AG08395 (cell line): ENCODE results near the gene POMT1.

Experiments
- DNase-seq: peaks from one replicate; pipeline ENCODE4 v3.0.0; 2012; ENCODE audit warnings: mixed read lengths, low spot score

The POMT1 gene

DNA sequence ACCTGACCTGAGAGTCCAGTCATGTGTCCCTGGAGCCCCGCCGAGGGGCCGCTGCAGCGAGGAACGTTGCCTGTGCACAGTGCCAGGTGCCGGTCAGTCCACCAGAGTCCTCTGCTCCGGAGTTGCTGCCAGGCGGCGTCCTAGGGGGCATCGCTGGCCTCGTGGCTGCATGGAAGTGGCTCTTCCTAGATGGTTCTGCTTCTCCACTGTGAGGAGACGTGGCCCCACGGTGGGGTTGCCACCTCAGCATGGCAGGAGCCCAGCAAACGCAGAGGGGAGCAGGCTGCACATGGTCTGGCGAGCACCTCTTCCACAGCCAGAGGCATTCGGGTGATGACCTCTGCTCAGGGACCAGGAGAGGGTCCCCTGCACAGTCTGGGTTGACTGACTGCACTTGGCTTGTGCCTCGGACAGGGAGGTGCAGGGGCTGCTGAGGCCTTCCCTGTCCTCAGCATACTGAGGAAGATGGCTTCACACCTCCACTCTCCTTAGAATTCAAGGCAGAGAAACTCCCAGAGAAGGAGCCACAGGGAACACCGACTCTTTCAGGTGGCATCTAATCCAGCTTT, 25.9 kb upstream of the POMT1 start:
- DNase-seq, result no peak

DNA sequence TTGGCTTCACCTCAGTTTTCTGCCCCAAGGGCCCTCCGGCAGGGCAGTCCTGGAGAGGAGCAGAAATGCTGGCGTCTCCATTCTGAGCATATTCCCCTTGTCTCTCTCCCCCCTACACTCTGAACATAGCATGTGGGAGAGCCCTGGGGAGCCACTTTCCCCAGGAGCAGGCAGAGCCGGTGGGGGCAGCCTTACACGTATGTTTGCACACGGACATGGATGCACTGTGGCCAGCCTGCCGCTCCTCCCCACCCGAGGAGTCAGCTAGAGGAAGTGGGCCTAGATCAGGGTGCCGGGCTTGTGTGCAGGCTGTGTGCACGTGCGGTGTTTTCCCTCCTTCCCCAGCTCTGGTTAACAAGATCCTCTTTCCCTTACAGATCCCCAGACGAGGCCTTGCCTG, 25.4 kb upstream of the POMT1 start:
- no peak for DNase-seq

DNA sequence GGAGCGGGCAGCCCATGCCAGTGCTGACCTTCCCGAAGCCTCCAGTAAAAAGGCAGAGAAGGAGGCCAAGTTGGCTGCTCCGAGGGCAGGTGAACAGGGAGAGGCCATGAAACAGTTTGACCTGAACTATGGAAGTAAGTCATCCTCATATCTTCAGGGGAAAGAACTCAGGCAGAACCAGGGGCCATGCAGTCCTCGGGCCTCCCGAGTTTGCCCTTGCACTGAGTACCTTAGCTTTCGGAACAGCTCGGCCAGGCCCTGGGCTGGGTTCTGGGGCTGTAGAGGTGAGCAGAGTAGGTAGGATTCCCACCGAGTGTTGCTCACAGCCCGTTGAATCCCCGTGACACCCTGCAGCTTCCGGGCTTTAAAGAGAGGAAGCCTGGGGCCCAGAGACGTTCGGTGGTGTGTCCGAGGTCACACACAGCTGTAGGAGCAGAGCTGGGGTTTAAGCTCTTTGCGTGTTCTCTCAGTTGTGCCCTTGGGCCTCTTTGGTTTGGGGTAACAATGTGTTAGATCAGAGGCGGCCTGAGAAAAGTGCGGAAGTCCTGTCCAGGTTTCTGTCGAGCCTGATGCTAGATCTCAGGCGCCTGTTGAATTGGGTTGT, 24.8 kb upstream of the POMT1 start:
- DNase-seq, result no peak

DNA sequence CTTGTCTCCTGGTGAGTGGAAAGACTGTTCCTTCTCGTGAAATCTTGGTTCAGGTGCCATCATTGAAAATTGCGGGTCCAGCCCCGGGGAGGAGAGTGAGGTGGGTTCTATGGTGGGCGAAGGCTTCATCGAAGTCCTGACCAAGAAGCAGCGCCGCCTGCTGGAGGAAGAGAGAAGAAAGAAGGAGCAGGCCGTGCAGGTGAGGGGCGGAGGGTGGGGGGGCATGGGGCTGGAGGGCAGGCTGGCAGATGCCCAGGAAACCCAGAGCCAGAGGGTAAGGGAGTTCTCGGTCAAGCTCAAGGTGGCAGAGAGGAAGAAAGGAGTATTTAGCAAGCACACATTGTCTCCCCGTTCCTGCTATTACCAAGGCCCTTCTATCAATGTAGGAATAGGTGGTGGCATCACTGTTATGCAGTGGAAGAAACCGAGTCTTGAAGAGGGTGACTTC, 24.3 kb upstream of the POMT1 start:
- DNase-seq, result no peak

DNA sequence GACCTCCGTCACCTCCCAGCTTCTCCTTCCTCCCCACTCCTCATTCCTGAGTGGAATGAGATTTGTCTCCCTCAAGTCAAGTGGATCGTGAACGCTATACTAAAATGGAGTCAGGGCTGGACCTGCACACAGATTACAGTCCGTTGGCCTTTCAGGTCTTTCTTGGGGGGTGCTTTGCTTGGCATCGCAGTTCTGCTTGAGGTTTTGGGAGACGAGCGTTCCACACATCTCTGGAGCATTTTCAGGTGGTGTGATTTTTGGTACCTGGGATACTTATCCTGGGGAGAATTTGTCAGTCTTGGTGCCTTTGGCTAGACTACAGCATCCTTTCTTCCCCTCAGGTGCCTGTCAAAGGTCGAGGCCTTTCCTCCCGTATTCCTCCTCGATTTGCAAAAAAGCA, 23.8 kb upstream of the POMT1 start:
- no peak for DNase-seq

DNA sequence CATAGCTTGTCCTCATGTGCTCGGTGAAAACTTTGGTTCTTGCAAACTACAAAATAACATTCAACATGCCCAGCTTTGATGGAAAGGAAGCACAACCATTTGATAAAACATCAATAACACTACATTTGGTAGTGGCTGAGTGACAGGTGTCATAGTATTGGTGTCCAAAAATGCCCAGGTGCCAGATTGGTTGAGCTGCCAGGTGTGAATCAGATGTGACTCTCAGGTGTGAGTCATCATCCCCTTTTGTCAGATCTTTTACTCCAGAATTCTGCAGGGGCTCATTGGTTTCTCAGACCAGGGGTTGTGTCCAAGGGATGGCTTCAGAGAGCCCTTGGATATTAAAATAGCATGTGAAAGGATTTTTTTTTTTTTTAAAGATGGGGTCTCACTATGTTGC, 22.5 kb upstream of the POMT1 start:
- no peak for DNase-seq

DNA sequence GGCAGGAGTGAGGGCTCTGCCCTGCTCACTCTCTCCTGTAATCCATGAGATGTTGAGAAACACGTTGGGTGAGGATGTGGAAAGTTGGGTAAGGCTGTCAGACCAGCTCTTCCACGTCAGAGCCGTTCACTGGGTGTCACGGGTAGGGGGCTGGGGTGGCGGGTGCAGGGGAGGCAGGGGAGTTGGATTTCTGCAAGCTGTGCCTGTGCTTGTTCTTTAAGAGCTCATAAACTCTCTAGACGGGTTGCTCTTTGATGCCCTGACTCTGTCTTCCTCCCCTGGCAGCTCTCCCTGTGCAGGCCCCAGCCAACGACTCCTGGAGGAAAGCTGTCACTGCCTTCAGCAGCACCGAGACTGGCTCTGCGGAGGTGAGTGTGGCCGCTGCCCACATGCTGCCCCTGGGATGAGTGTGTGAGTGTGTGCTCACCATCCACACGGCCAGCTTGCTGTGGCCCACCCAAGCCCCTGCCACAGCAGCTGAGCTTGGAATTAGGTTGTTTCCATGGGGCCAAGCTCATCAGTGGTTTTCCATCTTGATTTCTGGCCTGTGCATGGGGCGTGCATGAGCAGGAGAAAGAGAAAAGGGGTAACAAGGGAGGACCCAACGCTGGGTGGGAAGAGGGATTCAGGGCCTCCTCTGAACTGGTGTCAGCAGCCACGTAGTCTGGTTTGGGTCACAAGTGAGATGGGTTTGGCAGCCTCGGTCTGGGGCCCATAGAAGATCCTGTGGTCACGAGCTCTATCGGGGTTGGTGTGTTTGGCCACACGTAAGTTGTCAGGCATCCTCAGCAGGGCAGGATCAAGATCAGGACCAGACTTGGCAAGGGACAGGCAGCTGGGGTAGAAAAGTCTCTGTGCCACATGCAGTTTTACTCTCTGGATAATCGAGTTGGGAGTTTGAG, 21.0 kb upstream of the POMT1 start:
- no peak for DNase-seq

DNA sequence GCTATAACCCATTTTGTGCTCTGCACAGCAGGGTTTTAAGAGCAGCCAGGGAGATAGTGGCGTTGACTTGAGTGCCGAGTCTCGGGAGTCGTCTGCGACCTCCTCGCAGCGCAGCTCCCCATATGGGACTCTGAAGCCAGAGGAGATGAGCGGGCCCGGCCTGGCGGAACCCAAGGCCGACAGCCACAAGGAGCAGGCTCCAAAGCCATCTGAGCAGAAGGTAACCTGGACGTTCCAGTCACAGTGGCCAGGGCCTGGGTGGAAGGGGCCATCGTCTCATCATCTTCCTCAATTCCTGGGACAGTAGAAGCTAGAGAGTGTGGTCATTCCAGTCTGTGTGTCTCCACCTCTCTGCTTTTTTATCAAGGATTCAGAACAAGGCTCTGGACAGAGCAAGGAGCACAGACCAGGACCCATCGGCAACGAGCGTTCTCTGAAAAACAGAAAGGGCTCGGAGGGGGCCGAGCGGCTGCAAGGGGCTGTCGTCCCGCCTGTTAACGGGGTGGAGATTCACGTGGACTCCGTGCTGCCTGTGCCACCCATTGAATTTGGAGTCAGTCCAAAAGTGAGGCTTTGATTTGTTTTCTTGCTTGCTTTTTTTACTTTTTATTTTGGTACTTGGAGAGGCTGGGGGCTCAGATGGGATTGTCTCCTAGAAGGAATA, 20.2 kb upstream of the POMT1 start:
- DNase-seq, result no peak

DNA sequence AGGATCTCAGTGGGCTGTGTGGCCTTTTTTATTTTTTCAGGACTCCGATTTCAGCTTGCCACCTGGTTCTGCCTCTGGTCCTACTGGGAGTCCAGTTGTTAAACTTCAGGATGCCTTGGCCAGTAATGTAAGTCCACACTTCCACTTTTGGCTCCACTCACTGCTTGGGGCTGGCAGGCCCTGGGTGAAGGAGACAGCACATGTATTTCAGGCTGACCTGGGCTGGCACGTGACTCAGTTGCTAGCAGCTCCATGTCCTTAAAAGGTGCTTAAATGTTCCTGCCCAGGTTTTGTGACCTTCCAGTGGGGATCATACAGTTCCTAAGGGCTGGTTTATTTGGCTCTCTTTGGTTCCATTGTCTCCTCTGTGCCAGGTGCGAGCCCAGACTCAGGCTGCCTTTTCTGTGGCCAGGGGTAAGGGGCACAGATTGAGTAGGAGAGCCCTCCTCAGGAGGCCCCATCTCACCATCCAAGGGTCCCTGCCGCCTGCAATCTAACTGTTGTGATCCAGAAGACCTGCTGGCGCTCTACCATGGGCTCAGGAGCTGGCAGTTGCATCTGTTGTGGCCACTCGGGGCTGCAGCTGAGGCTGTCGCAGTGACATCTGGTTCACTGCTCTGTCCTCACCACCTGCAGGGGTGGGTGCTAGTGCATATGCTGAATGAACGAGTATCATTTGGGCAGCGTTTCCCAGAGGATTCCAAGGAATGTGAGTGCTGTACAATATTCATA, 19.2 kb upstream of the POMT1 start:
- no peak for DNase-seq

DNA sequence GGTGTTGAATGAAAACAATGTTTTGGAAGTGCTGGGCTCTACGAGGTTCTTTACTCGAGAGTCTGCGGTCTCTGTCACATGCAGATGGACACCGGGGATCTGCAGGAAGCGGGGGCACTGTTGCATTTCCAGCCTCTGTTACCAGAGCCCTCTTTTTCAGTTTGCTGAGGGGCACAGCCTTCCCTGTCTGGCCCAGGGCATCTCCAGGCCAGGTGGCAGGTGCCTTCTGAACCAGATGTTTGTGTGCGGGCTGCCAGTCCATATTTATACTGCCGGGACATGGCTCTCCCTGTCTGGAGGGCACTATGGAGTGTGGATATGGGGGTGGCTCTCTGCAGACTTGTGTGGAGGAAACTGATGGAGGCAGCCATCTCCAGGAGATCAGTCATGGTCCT, 18.7 kb upstream of the POMT1 start:
- no peak for DNase-seq

DNA sequence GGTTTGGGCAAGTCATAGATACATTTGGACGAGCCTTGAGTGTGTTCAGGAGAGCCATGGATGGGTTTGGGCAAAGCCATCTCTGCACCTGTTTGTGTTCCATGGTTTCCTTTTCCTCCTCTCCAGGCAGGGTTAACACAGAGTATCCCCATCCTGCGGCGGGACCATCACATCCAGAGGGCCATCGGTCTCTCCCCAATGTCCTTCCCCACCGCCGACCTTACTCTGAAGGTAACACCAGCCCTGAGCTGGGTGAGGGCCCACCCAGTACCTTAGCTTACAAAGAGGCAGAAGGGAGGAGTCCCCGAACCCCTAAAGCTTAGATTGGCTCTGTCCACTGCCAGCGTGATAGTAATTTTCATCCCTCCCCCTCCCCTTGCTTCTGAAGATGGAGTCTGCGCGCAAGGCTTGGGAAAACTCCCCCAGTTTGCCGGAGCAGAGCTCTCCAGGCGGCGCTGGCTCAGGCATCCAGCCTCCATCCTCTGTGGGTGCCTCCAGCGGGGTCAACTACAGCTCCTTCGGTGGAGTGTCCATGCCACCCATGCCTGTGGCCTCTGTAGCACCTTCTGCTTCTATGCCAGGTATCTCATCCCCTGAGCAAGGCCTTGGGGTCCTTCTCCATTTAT, 18.0 kb upstream of the POMT1 start:
- no peak for DNase-seq

DNA sequence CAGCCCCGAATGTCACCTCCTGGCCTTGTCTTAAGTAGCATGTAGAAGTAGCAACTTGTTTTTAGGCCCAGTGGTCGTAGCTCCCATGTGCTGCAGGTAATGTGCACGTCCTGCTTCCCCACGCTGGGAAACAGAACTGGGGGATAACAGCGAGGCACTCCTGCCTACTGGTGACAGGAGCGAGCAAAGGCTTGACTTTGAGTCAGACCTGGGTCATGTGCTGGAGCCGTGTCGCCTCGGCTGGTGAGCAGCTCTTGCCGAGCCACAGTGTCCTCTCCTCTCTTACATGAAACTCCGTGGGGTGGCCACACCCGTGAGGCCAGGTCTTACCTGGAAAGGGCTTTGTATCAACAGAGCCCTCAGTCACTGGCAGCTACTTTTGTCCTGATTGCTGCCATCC, 17.5 kb upstream of the POMT1 start:
- no peak for DNase-seq

DNA sequence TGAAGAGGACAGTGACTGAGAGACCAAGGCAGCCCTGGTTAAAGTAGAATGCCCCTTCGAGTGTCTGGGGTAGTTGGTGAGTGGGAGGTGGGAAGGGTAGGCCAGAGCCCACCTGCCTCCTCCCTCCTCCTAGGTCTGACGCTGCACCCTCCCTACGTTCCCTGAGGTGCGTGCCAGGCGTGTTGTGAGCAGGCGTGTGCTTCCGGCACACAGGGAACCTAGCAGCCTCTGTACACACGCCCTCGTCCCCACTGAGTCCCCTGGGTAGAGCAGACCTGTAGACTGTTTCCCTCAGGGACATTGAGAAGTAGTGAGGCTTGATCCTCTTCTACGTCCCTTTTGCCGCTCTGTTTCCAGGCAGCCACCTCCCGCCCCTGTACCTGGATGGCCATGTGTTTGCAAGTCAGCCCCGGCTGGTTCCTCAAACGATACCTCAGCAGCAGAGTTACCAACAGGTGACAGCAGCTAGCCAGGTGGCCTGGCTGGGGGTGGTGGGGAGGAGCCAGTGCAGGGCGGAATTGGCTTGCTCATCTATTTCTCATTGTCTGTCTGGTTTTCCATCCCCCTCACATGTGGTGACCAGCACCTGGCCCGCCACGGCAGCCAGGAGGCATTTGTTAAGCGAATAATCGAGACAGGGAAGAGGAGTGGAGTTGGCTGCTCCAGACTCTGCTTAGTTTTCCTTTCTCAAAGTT, 16.8 kb upstream of the POMT1 start:
- DNase-seq, result no peak

DNA sequence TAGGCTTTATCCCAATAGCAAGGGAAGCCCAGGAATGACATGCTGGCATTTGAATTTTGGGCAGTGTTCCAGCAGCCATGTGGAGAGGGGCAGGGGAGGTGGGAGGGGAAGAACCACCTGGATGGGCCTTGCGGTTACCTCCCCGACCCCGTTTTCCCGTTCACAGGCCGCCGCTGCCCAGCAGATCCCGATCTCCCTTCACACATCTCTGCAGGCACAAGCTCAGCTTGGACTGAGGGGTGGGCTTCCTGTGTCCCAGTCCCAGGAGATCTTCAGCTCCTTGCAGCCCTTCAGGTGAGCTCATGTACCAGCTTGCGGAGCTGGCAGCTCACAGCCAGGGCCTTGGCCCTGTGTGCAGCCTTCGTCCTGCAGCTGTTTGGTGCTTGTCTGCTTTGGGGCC, 15.7 kb upstream of the POMT1 start:
- no peak for DNase-seq

DNA sequence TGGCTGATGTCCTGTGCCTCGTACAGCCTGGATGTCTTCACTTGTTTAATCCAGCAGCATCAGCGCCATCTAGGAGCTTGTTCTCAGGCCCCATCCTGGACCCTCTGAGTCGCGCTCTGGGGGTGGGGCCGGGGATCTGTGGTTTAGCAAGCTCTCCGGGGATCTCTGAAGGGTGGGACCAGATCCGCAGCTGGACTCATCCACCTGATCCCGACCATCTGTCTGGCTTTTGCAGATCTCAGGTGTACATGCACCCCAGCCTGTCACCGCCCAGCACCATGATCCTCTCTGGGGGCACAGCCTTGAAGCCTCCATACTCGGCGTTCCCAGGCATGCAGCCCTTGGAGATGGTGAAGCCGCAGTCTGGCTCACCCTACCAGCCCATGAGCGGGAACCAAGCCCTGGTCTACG, 15.1 kb upstream of the POMT1 start:
- DNase-seq, result no peak

DNA sequence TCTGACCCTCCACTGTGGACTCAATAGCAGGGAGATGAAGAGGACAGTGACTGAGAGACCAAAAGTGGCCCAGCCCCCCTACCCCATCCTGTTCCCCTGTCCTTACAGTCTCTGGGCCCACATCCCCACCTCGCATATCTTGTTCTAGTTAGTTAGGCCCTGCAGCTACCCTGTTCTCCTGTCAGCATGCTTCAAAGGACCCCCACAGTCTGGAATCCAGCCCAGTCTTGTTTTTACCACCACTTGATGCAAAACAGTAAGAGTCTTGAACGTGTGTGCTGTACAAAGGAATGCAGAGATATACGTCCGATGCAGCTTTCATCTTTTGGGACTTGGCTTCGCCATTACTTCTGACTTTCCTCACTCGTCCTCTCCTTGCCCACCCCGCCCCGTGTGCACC, 12.2 kb upstream of the POMT1 start:
- DNase-seq, result no peak

DNA sequence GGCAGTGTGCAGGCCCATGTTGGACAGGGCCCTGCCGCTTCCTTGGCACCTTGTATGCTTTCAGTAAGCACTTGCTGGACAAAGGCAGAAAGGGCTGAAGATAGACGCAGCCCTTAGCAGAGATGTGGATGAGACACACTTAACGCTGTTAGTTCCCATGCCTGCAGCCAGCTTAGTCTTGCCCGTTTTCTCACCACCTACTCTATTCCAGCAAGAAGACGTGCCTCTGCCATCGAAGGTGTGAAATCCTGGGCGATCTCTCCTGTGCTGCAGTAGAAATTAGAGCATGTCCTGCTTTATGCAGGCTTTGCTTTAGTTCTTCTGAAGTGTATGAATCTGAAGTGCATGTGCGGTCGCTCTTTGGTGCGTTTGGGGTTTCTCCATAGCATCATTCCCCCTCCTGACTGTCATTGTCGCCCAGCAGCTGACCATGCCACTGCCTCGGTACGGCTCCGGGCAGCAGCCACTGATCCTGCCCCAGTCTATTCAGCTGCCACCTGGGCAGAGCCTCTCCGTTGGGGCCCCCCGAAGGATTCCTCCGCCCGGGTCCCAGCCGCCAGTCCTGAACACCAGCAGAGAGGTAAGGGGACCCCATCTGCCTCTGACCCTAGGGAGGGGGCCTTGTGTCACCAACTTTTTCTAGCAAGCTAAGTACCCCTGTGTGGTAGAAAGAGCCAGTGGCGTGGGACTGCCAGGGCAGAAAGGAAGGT, 11.6 kb upstream of the POMT1 start:
- no peak for DNase-seq

DNA sequence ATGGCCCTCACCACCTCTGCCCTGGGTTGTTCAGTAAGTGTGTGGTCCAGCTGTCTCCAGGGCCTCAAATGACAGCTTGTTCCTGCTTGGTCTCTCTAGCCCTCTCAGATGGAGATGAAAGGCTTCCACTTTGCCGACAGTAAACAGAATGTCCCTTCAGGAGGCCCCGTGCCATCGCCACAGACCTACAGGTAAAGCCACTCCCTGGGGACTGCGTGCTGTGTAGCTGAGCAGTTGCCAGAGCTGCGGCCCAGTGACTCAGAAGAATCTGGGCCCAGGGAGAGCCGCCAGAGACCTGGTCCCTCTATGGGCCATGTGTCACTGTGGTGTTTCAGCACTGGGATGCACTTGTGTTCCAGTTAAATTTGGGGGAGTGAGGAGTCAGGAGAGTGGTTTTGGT, 10.6 kb upstream of the POMT1 start:
- no peak for DNase-seq

DNA sequence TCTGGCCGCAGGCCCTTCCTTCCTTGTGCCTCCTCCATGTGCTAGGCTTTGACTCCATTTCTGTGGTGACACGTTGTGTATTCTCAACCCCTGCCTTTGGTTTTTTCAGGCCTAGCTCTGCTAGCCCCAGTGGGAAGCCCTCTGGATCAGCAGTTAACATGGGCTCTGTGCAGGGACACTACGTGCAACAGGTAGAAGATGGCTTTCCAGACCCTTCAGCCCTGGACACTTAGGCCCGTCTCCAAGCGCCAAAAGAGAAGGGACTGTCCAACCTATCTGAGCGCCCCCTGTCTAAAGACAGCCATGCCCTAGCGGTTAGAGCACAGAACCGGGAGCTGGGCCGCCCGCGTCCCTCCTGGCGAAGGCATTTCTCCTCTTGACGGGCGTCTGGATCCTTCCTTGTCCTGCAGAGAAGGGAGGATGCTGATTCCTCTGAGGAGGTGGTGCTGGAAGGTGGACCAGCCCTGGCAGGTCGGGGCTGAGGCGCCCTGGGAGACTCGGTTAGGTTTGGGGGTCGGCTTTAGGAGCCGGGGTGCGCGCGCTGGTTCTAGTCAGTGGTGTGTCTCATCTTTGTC, 8.3 kb upstream of the POMT1 start:
- DNase-seq, result no peak

DNA sequence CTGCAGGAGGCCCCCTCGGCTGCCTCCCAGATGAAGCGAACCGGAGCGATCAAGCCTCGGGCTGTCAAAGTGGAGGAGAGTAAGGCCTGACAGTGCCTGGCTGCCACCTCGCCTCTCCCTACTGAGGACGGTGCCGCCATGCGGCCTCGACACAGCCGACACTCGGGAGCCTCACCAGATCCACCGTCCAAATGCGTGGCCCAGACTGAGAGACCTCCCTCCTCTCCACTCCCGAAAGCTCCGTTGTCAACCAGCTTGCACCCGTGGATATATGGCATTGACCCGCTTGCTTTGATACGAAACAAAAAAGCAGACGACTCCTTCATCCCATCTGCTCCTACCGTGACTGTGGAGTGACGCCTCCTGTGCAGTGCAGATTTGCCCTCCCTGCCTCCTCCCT, 6.9 kb upstream of the POMT1 start:
- no peak for DNase-seq
